Caco-2 (cell line): ENCODE measurements around the gene AURKAIP1. TPM values are rescaled to one million over a fixed set of nuclear protein-coding genes. Genes with fewer than 3 reads are reported as not detected.
A peak's percentile ranks its signal among the peaks of the same experiment; 100 is the strongest.

ENCODE experiments used
- Bru-seq: library from RNA; stranded (reverse); fragments of 400-500 nt; gene quantifications from one replicate; lab custom pipeline; 2021; lab: Mats Ljungman, UMichigan
- BruChase-seq, 2 experiments: library from RNA; stranded (reverse); fragments of 400-500 nt; gene quantifications; one replicate each; lab custom pipeline; 2021; lab: Mats Ljungman, UMichigan
- BruUV-seq: library from RNA; stranded (reverse); fragments of 400-500 nt; replicated peaks from 2 replicates; lab custom pipeline; 2021; lab: Mats Ljungman, UMichigan
- CTCF ChIA-PET: fragments of 300-600 bp; sonication (Branson Sonifier 250); formaldehyde crosslinking; loops from one replicate; lab custom pipeline; 2022; ENCODE audit warnings: antibody characterized with exemption; lab: Charles Lee
- POLR2A ChIA-PET: fragments of 300-600 bp; sonication (Branson Sonifier 250); formaldehyde crosslinking; loops from one replicate; lab custom pipeline; 2022; ENCODE audit warnings: antibody characterized with exemption; lab: Charles Lee
- DNase-seq, 2 experiments: peaks; one replicate each; pipeline versions ENCODE4 v3.0.0 to v3.0.0-alpha.2; 2020 to 2022
- H3K27me3 ChIP-seq: replicated peaks from 2 replicates; pipeline ENCODE4 v1.6.0; 2011; ENCODE audit warnings: low read length; ENCODE audit not compliant: control insufficient read depth, insufficient read depth
- H3K36me3 ChIP-seq: 2 replicates; pipeline ENCODE4 v1.5.1; 2011; ENCODE audit warnings: low read length; ENCODE audit not compliant: control insufficient read depth, insufficient read depth
- H3K4me1 ChIP-seq: fragments of 250-450 bp; sonication (Bioruptor Pico); 2 replicates; pipeline ENCODE4 v1.5.1; 2020; ENCODE audit warnings: mild to moderate bottlenecking
- H3K4me3 ChIP-seq: 2 replicates; pipeline ENCODE4 v1.5.1; 2011; ENCODE audit warnings: low read depth, mild to moderate bottlenecking, control low read depth, low read length
- H3K9me3 ChIP-seq: fragments of 250-450 bp; sonication (Bioruptor Pico); 2 replicates; pipeline ENCODE4 v1.5.1; 2020; ENCODE audit warnings: mild to moderate bottlenecking, moderate library complexity
- H3K27ac Mint-ChIP-seq: one replicate; pipeline ENCODE4 v1.8.0; 2022; ENCODE audit warnings: mixed read lengths; ENCODE audit not compliant: unreplicated experiment
- H3K27me3 Mint-ChIP-seq: one replicate; pipeline ENCODE4 v1.8.0; 2022; ENCODE audit warnings: mixed read lengths; ENCODE audit not compliant: insufficient read depth, unreplicated experiment
- H3K36me3 Mint-ChIP-seq: one replicate; pipeline ENCODE4 v1.8.0; 2022; ENCODE audit warnings: mild to moderate bottlenecking, mixed read lengths; ENCODE audit not compliant: insufficient read depth, unreplicated experiment
- H3K4me1 Mint-ChIP-seq: one replicate; pipeline ENCODE4 v1.8.0; 2022; ENCODE audit warnings: low read depth, mixed read lengths; ENCODE audit not compliant: unreplicated experiment
- H3K4me3 Mint-ChIP-seq: one replicate; pipeline ENCODE4 v1.8.0; 2022; ENCODE audit warnings: mild to moderate bottlenecking, moderate library complexity, mixed read lengths; ENCODE audit not compliant: unreplicated experiment
- H3K9me3 Mint-ChIP-seq: one replicate; pipeline ENCODE4 v1.8.0; 2022; ENCODE audit warnings: mixed read lengths; ENCODE audit not compliant: unreplicated experiment
- CTCF ChIP-seq, 2 experiments: fragments of 200-600 bp in 1 of 2; IDR thresholded peaks; 1 replicate in 1 of 2; 2 replicates in 1 of 2; pipeline versions ENCODE4 v1.5.1 to v1.8.0; 2011 to 2022; ENCODE audit warnings: antibody characterized with exemption in 1 of 2, control low read depth in 1 of 2, inconsistent platforms in 1 of 2, low read depth in 1 of 2, low read length in 1 of 2, mild to moderate bottlenecking in 1 of 2, moderate library complexity in 1 of 2; ENCODE audit not compliant: insufficient read depth in 1 of 2, severe bottlenecking in 1 of 2, unreplicated experiment in 1 of 2
- intact Hi-C: fragments of 100-400 bp; cut with micrococcal nuclease; formaldehyde crosslinking; loops from one replicate; pipeline ENCODE4 v1.10.0; 2022; ENCODE audit not compliant: unreplicated experiment
- long read RNA-seq: library from polyadenylated mRNA; stranded (forward); transcript quantifications from one replicate; pipeline ENCODE4 v2.0.0, GENCODE V29; 2022
- total RNA-seq: library from RNA; stranded (reverse); gene quantifications from 2 replicates; pipeline ENCODE4 v1.2.3, GENCODE V29; 2022

AURKAIP1 gene
- total RNA-seq (187 and 200 TPM in 2 replicates), Bru-seq, nascent RNA (percentile 73 among the genes with signal in this experiment), BruChase-seq, experiment 1, labeled RNA remaining after a 2-hour chase (percentile 82 among the genes with signal in this experiment), BruChase-seq, experiment 2, labeled RNA remaining after a 6-hour chase (percentile 92 among the genes with signal in this experiment)
- long read RNA-seq, transcript AURKAIP1-201 (4 exons, 798 nt), result minor isoform, 10 of 344 reads
- long read RNA-seq, transcript AURKAIP1-202 (4 exons, 1,047 nt), result major isoform, 210 of 344 reads
- long read RNA-seq, transcript AURKAIP1-204 (4 exons, 875 nt), result minor isoform, 83 of 344 reads
- long read RNA-seq, transcript AURKAIP1-203 (3 exons, 1,072 nt), result minor isoform, 23 of 344 reads
- long read RNA-seq, partial matches to known transcripts, result 12 of 344 reads
- long read RNA-seq, other reads (novel, unspliced or antisense), result 6 of 344 reads

GRCh38 chr1:1374929-1375662 lies at the start of gene AURKAIP1:
AURKAIP1 (minus strand) TSS chr1:1375207; CDS start chr1:1374756, 451 bp downstream.
- CTCF ChIA-PET, result interaction anchor here (0.6 to 1.3 kb wide), 3 partner anchors 21 to 170 kb away, joined by 4 to 10 read pairs (median 6); no protein-coding TSS in a partner anchor

DNA sequence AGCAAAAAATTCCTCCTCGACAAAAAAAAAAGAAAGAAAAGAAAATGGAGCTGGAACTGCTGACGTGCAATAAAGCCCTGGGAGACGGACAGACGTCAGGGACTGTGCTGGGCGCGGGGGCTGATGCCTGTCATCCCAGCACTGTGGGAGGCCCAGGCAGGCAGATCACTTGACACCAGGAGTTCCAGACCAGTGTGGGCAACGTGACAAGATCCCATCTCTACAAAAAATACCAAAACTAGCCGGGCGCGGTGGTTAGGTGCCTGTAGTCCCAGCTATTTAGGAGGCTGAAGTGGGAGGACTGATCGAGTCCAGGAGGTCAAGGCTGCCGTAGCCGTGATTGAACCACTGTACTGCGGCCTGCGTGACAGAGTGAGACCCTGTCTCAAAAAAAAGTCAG lies 49.7 kb upstream of the AURKAIP1 start:
- no peak overlapping the region for H3K4me3 ChIP-seq
- intact Hi-C loops, result no loop called here
- no peaks in the 10 kb centered on the region for H3K27me3 ChIP-seq
- CTCF ChIA-PET, result no interaction called here
- Mint-ChIP-seq H3K27ac (no peak overlapping the region), H3K9me3 (no peaks in the 10 kb centered on the region), H3K27me3 (no peaks in the 10 kb centered on the region), H3K36me3 (no peaks in the 10 kb centered on the region), H3K4me3 (no peak overlapping the region), H3K4me1 (peaks cover 2% of the 10 kb centered on the region)
- no TSS peak for BruUV-seq
- no peaks in the 10 kb centered on the region for H3K9me3 ChIP-seq
- no peak for DNase-seq
- no peaks in the 10 kb centered on the region for H3K36me3 ChIP-seq
- H3K4me1 ChIP-seq, result peaks cover 37% of the 10 kb centered on the region
- TF ChIP-seq CTCF (IDR thresholded peaks at IDR 0.05; ENCODE audit: insufficient read depth in 1 of 2, low read depth in 1 of 2, low read length in 1 of 2, severe bottlenecking in 1 of 2, unreplicated experiment in 1 of 2), result no peak
- POLR2A ChIA-PET, result no interaction called here

More at GRCh38 chr1:1374929-1375662, at the start of gene AURKAIP1:
- BruUV-seq, result no TSS peak
- no peaks in the 10 kb centered on the region for H3K27me3 ChIP-seq
- Mint-ChIP-seq H3K36me3 (peaks cover 16% of the 10 kb centered on the region), H3K4me1 (no peaks in the 10 kb centered on the region), H3K9me3 (no peaks in the 10 kb centered on the region), H3K27me3 (no peaks in the 10 kb centered on the region), H3K4me3 (peak within 1 kb of the TSS; percentile 85), H3K27ac (peak within 1 kb of the TSS; percentile 93)
- peak in 1 of 2 experiments; percentile 39 for TF ChIP-seq CTCF (IDR thresholded peaks at IDR 0.05; ENCODE audit: insufficient read depth in 1 of 2, low read depth in 1 of 2, low read length in 1 of 2, severe bottlenecking in 1 of 2, unreplicated experiment in 1 of 2)
- H3K36me3 ChIP-seq, result no peaks in the 10 kb centered on the region
- peak within 1 kb of the TSS; percentile 84 for H3K4me3 ChIP-seq
- DNase-seq, result peak; percentile 97 to 98
- intact Hi-C loops, result no loop called here
- POLR2A ChIA-PET, result interaction anchor here (0.5 to 1.2 kb wide), 8 partner anchors 18 to 349 kb away, joined by 4 to 16 read pairs (median 5); partner anchors contain the start of genes CCNL2 and CDK11A
- no peaks in the 10 kb centered on the region for H3K9me3 ChIP-seq
- H3K4me1 ChIP-seq, result peaks cover 6% of the 10 kb centered on the region

- Histone ChIP-seq H3K4me1 (peaks cover 32% of the 10 kb centered on the region), H3K27me3 (no peaks in the 10 kb centered on the region), H3K36me3 (no peaks in the 10 kb centered on the region), H3K4me3 (no peak overlapping the region), H3K9me3 (no peaks in the 10 kb centered on the region)
- peak overlapping the region; percentile 87 for H3K27ac Mint-ChIP-seq
- no peaks in the 10 kb centered on the region for H3K9me3 Mint-ChIP-seq
- no peak for DNase-seq
- ChIA-PET CTCF (no interaction called here), POLR2A (no interaction called here)
- no peaks in the 10 kb centered on the region for H3K36me3 Mint-ChIP-seq
- no peak for TF ChIP-seq CTCF (IDR thresholded peaks at IDR 0.05; ENCODE audit: insufficient read depth in 1 of 2, low read depth in 1 of 2, low read length in 1 of 2, severe bottlenecking in 1 of 2, unreplicated experiment in 1 of 2)
- no peaks in the 10 kb centered on the region for H3K4me1 Mint-ChIP-seq
- intact Hi-C loops, result no loop called here
- no peak overlapping the region for H3K4me3 Mint-ChIP-seq
- H3K27me3 Mint-ChIP-seq, result no peaks in the 10 kb centered on the region
- BruUV-seq, result no TSS peak
These were observed 48.2 kb upstream of the AURKAIP1 start for GRCh38 chr1:1423245-1423597.
